Activated naive CD4-positive, alpha-beta T cell (primary cell): ENCODE data around the gene KMT2A.
A peak's percentile ranks its signal among the peaks of the same experiment; 100 is the strongest.
"Not testable (repeated sequence)": the region's sequence is repeated elsewhere in the genome, so short reads cannot be mapped to it uniquely, and the experiment has no call there.

Experiments
- DNase-seq, 4 experiments: peaks; one replicate each; lab custom pipeline; 2025; lab: John Stamatoyannopoulos, UW

Gene KMT2A

GRCh38 chr11:118435893-118436624 lies at the start of gene KMT2A:
Gene KMT2A (plus strand): TSS chr11:118436492. CDS start chr11:118436513, 21 bp downstream.
- DNase-seq = peak; percentile 91 to 98 (median 92)

- no peak for DNase-seq
These were observed 40.2 kb upstream of the KMT2A start for GRCh38 chr11:118396097-118396501.

DNA sequence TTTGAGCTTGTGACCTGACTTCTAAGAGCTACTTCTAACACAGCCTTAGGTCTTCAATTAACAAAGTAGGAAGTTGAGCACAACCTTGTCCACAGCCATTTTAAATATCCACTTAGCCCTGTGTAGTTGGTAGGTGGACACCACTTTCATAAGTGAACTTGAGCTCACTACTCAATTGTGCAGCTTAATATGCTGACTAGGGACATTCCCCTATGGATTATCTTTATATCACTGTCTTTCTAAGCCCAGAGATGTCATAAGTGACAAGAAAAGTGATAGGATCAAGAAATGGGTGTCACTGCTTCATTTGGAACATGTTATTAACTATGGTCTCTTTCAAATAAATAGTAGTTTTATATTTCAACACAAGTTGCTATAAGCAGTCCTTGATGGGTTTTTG lies 38.8 kb upstream of the KMT2A start:
- no peak for DNase-seq

DNA sequence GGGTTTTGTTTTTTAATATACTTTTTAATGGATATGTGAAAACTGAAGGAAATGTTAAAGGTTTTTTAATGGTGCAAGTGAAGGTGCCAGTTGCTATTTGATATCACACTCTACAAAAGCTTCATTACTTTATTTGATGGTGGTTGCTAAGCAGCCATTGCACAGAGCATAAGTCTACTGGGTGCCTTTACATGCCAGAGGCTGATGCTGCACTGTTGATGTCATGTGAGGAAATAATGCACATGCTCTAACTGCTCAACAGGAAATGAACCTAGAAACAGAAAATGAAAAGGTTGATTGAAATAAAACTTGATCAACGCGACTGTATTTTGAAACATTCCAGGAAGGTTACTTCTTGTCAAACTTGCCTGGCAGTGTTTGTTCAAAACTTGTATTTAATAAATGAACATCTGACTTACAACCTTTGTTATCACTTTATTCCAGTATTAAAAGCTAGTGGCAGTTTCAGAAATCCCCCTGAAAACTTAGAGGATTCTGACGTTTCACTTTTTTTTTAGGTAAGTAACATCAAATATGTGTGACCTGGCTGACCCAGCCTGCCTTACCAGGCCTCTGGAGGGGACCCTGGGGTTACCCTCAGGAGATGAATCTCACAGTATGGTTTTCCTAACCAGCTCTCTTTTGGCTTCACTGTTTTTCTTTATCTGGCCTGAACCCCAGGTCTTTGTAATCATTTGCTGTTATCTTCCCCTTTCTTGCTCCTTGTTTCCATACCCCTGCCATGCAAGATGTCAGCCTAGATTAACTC lies 37.3 kb upstream of the KMT2A start:
- DNase-seq = peak in 2 of 4 experiments; percentile 3 to 24

DNA sequence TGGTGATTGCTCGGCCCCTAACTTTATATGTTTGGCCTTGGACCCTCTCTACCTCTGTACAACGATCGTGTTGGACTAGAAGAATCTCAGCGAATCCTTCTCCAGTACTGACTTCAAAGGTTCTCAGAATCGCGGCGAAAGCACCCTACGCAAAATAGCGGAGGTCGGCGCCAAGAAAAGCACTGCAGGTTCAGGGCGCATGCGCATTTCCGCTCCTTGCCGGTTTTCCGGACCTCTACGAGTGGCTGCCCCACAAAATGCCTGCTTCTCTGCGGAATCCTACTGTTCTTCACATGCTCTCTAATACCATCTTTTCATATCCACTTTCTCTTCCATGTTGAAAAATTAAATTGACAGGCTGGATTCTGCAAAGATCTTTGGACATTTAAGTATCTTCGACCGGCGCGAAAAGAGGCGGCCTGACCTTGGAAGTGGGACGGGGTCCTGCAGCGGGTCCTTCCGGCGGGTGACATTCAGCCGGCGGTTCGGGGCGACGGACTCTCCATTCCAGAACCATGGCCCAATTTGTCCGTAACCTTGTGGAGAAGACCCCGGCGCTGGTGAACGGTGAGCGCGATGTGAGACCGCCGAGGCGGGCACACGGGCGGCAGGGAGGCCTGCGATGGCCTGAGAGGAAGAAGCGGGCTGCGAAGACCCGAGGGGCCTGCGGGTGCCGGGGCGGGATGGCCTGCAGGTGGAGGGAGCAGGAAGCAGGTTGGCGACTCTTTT lies 35.0 kb upstream of the KMT2A start, which contains the start of gene ATP5MG:
Gene ATP5MG (plus strand): TSS at position 456 of the 729 bp plus-strand sequence. CDS start 60 bp downstream, at position 516.
- DNase-seq = peak; percentile 72 to 91 (median 84)

DNA sequence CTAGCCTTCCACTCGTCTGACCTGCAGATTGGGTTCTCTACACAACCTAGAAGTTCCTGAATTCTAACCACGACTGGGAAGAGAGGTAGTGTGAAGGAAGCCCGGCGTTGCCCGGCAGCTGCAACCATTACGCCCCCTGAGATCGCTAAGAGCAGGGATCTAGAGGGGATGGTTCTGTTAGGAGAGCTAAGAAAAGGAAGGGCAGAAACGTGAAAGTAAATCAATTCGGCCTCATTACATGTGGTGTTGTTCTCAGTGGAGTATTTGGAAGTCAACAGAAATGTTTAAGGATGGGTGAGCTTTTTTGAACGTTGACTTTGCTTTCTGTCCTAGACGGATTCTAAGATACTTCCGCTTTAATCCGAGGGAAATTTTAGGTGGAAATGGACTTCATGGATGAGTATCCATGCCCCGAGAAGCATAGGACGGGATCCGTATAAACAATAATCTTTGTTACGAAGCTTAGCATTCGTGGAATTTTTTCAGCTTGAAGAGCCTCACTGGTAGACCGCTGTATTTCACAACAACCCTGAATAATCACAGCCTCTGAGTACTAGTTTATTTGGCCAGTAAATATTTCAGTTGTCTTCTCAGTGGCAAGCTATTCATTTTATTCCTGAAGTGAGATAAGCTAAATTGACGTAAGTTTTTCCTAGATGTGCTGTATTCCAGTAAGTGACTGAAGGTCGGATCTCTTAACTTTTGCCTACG lies 34.3 kb upstream of the KMT2A start:
- no peak for DNase-seq

DNA sequence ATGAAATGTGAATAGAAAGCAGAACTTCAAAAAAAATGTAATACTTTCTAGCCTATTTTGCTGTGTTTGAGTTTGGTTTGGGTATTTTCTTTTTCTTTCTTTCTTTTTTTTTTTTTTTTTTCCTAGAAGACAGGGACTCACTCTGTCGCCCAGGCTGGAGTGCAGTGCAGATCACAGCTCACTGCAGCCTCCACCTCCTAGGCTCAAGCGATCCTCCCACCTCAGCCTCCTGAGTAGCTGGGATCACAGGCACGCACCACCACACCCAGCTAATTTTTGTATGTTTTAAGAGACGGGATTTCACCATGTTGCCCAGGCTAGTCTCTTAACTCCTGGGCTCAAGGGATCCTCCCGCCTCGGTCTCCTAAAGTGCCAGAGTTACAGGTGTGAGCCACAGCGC lies 33.7 kb upstream of the KMT2A start:
- DNase-seq = not testable (repeated sequence)

DNA sequence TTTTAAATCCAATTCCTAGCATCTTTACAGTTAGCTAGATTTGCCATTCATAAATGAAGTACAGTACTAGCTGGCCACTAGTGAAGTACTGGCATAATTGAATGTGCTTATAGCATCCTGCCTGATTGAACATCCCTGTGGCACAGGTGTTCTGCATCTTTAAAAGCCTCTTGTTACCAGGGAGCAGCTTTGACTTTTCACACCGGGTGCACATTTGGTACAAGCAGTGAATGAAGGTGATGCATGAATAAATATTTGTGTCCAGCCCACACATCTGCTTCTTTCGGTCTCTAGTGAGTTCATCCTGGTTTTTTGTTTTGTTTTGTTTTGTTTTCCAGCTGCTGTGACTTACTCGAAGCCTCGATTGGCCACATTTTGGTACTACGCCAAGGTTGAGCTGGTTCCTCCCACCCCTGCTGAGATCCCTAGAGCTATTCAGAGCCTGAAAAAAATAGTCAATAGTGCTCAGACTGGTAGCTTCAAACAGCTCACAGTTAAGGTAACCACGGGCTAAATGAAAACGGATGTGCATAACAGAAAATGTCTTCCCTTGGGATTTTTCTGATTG lies 29.6 kb upstream of the KMT2A start:
- no peak for DNase-seq

- DNase-seq = no peak
These were observed 26.1 kb upstream of the KMT2A start for GRCh38 chr11:118410055-118410745.

DNA sequence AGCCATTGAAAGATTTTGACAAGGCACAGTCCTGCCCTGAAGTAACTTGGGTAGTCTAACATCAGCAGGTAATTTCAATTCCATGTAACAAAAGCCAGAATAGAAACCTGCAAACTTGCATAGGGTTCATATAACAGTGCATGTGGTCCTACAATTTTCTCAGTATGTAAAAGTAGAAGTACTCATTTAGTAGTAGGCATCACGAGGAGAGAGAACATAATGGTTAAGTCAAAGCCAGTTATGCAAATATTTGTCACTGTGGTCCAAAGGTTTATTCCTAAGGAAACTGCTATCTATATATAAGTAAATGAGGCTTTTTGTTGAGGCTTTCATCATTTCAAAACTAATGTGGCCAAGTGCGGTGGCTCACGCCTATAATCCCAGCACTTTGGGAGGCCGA lies 24.8 kb upstream of the KMT2A start:
- no peak for DNase-seq

GRCh38 chr11:118412921-118413320 lies 23.4 kb upstream of the KMT2A start:
- DNase-seq = no peak

- no peak for DNase-seq
These were observed 21.1 kb upstream of the KMT2A start for GRCh38 chr11:118415062-118415738.

DNA sequence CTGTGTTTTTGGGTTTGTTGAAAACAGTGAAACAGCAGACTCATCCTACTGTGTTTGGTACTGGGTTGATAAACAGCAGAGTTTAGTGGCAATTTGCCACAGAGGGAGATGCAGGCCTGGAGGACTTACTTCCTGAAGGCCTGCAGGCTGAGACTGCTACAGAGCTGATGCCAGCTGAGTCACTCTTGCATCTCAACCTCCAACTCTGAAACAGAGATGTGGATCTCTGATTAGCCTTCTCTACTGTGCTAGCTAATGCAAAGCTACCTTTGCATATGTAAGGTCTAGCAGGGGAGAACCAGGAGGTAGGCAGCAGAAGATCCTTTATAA lies 20.6 kb upstream of the KMT2A start:
- DNase-seq = no peak

GRCh38 chr11:118416900-118417299 lies 19.4 kb upstream of the KMT2A start:
- not testable (repeated sequence) for DNase-seq

- DNase-seq = no peak
These were observed 18.5 kb upstream of the KMT2A start for GRCh38 chr11:118417801-118418200.

DNA sequence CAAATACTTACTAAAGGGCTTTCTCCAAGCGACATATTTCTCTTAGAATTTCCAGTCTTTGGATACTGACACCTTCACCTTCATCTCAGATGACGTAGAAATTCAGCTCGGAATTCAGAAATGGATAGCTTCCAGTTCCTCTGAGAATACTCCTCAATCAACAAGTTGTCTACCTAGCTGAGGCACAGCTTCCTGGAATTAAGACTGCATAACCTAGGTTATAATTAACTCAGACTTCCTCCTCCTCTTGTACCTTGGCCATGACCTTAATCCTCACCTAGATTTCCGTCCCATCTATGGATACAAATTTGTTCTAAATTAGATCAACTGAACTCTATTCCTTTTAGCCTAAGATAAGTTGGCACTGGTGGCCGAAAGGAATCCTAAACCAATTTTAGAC lies 17.5 kb upstream of the KMT2A start:
- DNase-seq = no peak

- DNase-seq = no peak
These were observed 8.6 kb upstream of the KMT2A start for GRCh38 chr11:118427707-118428106.

DNA sequence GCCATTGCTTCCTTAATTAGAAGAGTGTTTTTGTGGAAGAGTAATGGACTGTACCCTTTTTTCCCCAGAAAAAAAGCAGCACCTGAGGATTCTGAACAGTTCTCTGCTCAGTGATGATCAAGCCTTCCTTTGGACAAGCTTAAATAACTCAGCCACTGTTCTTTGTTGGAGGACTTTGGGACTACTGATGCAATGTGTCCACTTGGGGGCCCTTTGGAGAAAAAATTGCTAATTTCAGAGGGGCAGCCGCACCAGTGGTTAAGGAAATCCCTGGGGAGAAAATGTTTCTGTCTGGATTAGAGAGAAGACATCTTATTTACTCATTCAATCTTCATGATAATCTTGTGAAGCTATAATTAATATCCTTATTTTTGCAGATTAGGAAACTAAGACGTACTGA lies 5.3 kb upstream of the KMT2A start:
- DNase-seq = no peak

DNA sequence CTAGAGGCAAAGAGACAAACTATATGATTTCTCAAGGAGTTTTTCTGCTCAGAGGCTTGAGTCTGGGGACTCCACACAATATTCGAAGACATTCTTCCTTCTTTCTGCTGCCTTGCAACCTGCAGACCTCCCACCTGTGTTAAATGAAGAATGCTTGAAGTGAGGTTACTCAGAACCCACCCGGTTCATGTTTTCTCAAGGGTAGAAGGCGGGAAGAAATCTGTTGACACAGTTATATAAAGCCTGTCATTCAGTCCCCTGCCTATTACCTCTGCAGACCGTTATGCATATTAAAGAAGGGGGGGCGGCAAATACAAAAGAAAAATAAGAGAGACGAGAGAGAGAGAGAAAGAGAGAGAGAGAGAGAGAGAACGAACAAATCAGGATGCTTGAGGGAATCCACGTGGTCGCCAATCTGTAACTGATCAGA lies 2.2 kb upstream of the KMT2A start:
- no peak for DNase-seq

DNA sequence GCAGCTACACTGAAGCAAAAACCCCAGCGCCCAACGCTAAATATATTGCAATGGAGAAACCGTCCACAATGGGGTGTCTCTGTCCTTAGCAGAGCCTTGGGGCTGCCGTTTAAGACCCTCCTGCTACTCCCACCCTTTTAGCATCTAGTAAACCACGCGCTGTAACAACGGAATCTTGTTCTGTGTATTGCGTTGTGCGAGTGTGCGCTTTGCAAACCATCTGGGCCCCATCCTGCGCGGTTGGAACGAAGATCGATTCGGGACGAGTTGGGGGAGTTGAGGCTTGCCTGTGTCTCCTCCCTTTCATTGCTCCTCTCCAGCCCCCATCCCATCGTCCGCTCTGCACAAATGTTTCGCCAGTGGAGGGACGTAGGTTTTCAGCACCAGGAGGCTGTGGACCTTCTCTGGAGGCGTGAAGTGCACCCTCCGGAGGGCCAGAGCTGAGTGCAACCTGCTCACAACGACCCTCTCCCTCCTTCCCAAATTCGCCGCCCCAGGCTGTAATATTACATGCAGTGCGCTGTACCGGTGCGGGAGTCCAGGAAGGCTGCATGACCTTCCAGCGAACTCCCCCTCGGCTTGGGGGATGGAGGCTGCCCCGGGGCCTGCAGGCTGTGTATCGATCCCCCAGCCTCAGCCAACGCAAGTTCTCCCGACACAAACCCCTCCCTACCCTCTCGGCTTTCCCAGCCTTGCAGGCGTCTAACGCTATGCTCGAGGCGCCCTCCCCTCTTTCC lies 1.6 kb upstream of the KMT2A start:
- DNase-seq = peak in 2 of 4 experiments; percentile 19 to 23
